Lung (tissue), 12 donors: ENCODE results near the gene MADD. TPM values are rescaled to one million over a fixed set of nuclear protein-coding genes. Genes with fewer than 3 reads are reported as not detected.

Source experiments
- ATAC-seq: fragments of 200-7000 bp; cut with Tn5 transposase; one replicate; pipeline ENCODE4 v1.9.1; 2020; ENCODE audit warnings: moderate number of reproducible peaks; ENCODE audit not compliant: insufficient read depth, low FRiP score
- DNase-seq, 3 donors: peaks; one replicate each; pipeline ENCODE4 v3.0.0-alpha.2; 2013 to 2017
- H3K27ac ChIP-seq, 2 donors: one replicate each; pipeline ENCODE4 v1.5.1; 2013; ENCODE audit warnings: mild to moderate bottlenecking in 2 of 2, moderate library complexity in 2 of 2, control low read depth in 1 of 2, inconsistent platforms in 1 of 2, low read depth in 1 of 2, low read length in 1 of 2
- H3K27me3 ChIP-seq, 3 donors: one replicate each; pipeline ENCODE4 v1.5.1; 2013; ENCODE audit warnings: low read length in 2 of 3; ENCODE audit not compliant: control insufficient read depth in 3 of 3, insufficient read depth in 3 of 3
- H3K36me3 ChIP-seq, 4 donors: one replicate each; pipeline ENCODE4 v1.5.1; 2013; ENCODE audit warnings: low read length in 4 of 4, mild to moderate bottlenecking in 1 of 4, moderate library complexity in 1 of 4; ENCODE audit not compliant: control insufficient read depth in 4 of 4, insufficient read depth in 4 of 4
- H3K4me1 ChIP-seq, 5 donors: one replicate each; pipeline ENCODE4 v1.5.1; 2013; ENCODE audit warnings: low read length in 5 of 5, mild to moderate bottlenecking in 2 of 5, moderate library complexity in 1 of 5; ENCODE audit not compliant: control insufficient read depth in 5 of 5, insufficient read depth in 5 of 5
- H3K4me3 ChIP-seq: one replicate; pipeline ENCODE4 v1.5.1; 2013; ENCODE audit warnings: mild to moderate bottlenecking, control low read depth, moderate library complexity
- H3K9ac ChIP-seq, 2 donors: one replicate each; pipeline ENCODE4 v1.5.1; 2013; ENCODE audit warnings: low read length in 2 of 2, control low read depth in 1 of 2; ENCODE audit not compliant: insufficient read depth in 1 of 2
- H3K9me3 ChIP-seq, 4 donors: one replicate each; pipeline ENCODE4 v1.5.1; 2013; ENCODE audit warnings: low read length in 3 of 4, mild to moderate bottlenecking in 1 of 4, moderate library complexity in 1 of 4; ENCODE audit not compliant: control insufficient read depth in 4 of 4, insufficient read depth in 3 of 4
- CTCF ChIP-seq: IDR thresholded peaks from 2 replicates; pipeline ENCODE4 v1.5.1; 2012; ENCODE audit warnings: mild to moderate bottlenecking; ENCODE audit errors: control extremely low read depth, extremely low read depth
- WGBS, 2 donors: extraction: QIAGEN DNeasy Blood & Tissue Kit; methylation state at CpG; one replicate each; pipeline ENCODE4 v1.1.7; 2013; 5-methylcytosine and 5-hydroxymethylcytosine counted together
- polyA plus RNA-seq, 2 donors: library from polyadenylated mRNA; stranded (reverse); fragments of 200-250 nt; gene quantifications; one replicate each; pipeline ENCODE4 v1.2.1, GENCODE V29; 2013
- total RNA-seq, 2 donors: library from RNA; depleted of rRNA in 1 of 2; stranded (reverse); fragments of >200 nt in 1 of 2; gene quantifications; one replicate each; pipeline ENCODE4 v1.2.1, GENCODE V29; 2014 to 2021
- donor health status: control.
- donor health status: control.
- donor health status: Bipolar disorder and iron deficiency.
- donor health status: healthy.
- donor health status: DM: yes; HTN: yes; CAD: no.

The MADD gene
- total and polyA plus RNA-seq, 4 donors = 15.9 to 56.8 (median 37.1) TPM

GRCh38 chr11:47374720-47375019, 104.7 kb downstream of the MADD start:
- DNase-seq (no peak), ATAC-seq (no peak)
- Histone ChIP-seq H3K27ac (no peak overlapping the region), H3K9me3 (no peaks in the 10 kb centered on the region), H3K27me3 (no peaks in the 10 kb centered on the region), H3K36me3 (no peaks in the 10 kb centered on the region), H3K9ac (no peak overlapping the region), H3K4me1 (peaks cover 0 to 2% (median 0%) of the 10 kb centered on the region in 5 donors), H3K4me3 (no peak overlapping the region)
- 68 to 77% methylated on average over 5 of the region's 5 CpGs for WGBS, 2 donors
- TF ChIP-seq CTCF = no peak

GRCh38 chr11:47375020-47375419, 105.1 kb downstream of the MADD start:
- DNase-seq (no peak), ATAC-seq (no peak)
- Histone ChIP-seq H3K4me1 (peaks cover 0 to 2% (median 0%) of the 10 kb centered on the region in 5 donors), H3K4me3 (no peak overlapping the region), H3K27ac (no peak overlapping the region), H3K9me3 (no peaks in the 10 kb centered on the region), H3K9ac (no peak overlapping the region), H3K27me3 (no peaks in the 10 kb centered on the region), H3K36me3 (no peaks in the 10 kb centered on the region)
- TF ChIP-seq CTCF = no peak
- 31 to 55% methylated on average over 8 of the region's 8 CpGs for WGBS, 2 donors

- H3K4me3 ChIP-seq = no peak overlapping the region
- H3K27ac ChIP-seq = no peak overlapping the region
These were observed 105.7 kb downstream of the MADD start for GRCh38 chr11:47375546-47376085.

More at GRCh38 chr11:47375546-47376085, 105.7 kb downstream of the MADD start:
- 79 to 85% methylated on average over 13 of the region's 13 CpGs for WGBS, 2 donors
- no peak for TF ChIP-seq CTCF
- no peak for ATAC-seq
- Histone ChIP-seq H3K9me3 (no peaks in the 10 kb centered on the region), H3K9ac (no peak overlapping the region), H3K27me3 (no peaks in the 10 kb centered on the region), H3K4me1 (peaks cover 0 to 2% (median 0%) of the 10 kb centered on the region in 5 donors), H3K36me3 (no peaks in the 10 kb centered on the region)
- DNase-seq = no peak
